Measurements from ENCODE around the gene GNE. TPM values are rescaled to one million over a fixed set of nuclear protein-coding genes. Genes with fewer than 3 reads are reported as not detected.

The GNE gene
- total and polyA plus RNA-seq, 10 of the 15 experiments (the other 5 are each of a cell fraction or from before 2014, with no cell fraction given): 4.1 to 13.6 (median 10.7) TPM

GRCh38 chr9:36290996-36291395 is 32.7 kb upstream of the GNE start (continued):
- no peak for TF ChIP-seq REST (IDR thresholded peaks at IDR 0.05; ENCODE audit: low read depth, low read length)
- no peak for TF ChIP-seq MYB (IDR thresholded peaks at IDR 0.05; ENCODE audit: borderline replicate concordance, low read depth, low read length)
- no peak for TF ChIP-seq ZBED1 (IDR thresholded peaks at IDR 0.05; ENCODE audit: borderline replicate concordance)
- no peak for TF ChIP-seq STAT3 (IDR thresholded peaks at IDR 0.05; ENCODE audit: low read depth, low read length)
- no peak for TF ChIP-seq NFYB (IDR thresholded peaks at IDR 0.05; ENCODE audit: insufficient read depth, low read depth, low read length)
- TF ChIP-seq CEBPB (IDR thresholded peaks at IDR 0.05; ENCODE audit: borderline replicate concordance in 1 of 2, low read depth in 2 of 2, low read length in 2 of 2): no peak
- no peak for TF ChIP-seq BACH1 (IDR thresholded peaks at IDR 0.05; ENCODE audit: borderline replicate concordance)
- no peak for TF ChIP-seq EP300 (IDR thresholded peaks at IDR 0.05; ENCODE audit: borderline replicate concordance in 1 of 2, control insufficient read depth in 1 of 2, low read depth in 2 of 2, low read length in 2 of 2)
- no peak for TF ChIP-seq ZZZ3 (IDR thresholded peaks at IDR 0.05; ENCODE audit: control insufficient read depth, insufficient read length, low read depth)
- no peak for TF ChIP-seq DPF2 (IDR thresholded peaks at IDR 0.05)
- TF ChIP-seq NRF1 (conservative IDR thresholded peaks at IDR 0.05; ENCODE audit: low read depth, low read length): no peak

Measured in GM12878 (cell line).